Spleen (tissue), 7 donors: ENCODE results near the gene MPHOSPH6.

Experiments
- POLR2A ChIP-seq, 3 donors: fragments of 450-650 bp; IDR thresholded peaks; one replicate each; pipeline ENCODE4 v1.5.1; 2017; ENCODE audit warnings: antibody characterized with exemption in 3 of 3, mild to moderate bottlenecking in 1 of 3
- TF ChIP-seq, protein P1 (sequence below), 11 experiments: fragments of 200-600 bp in 7 of 11; fragments of 450-650 bp in 4 of 11; sonication (generic) in 4 of 11; IDR thresholded peaks in 8 of 11; conservative IDR thresholded peaks in 3 of 11; 1 replicate in 7 of 11; 2 replicates in 4 of 11; pipeline versions ENCODE4 v1.4.0 to v1.8.0; 2016 to 2021; ENCODE audit warnings: antibody characterized with exemption in 11 of 11, inconsistent platforms in 4 of 11, mild to moderate bottlenecking in 1 of 11
- donor health status: DM: no; HTN: no; CAD: no; lungs with moderate emphysema.
- donor health status: DM: no; HTN: no; CAD: no.
- donor health status: DM: no; HTN: no; CAD: no.

GRCh38 chr16:82157836-82158235 is 12.2 kb downstream of the MPHOSPH6 start:
- TF ChIP-seq POLR2A (IDR thresholded peaks at IDR 0.05): no peak
- TF ChIP-seq, protein P1, sequence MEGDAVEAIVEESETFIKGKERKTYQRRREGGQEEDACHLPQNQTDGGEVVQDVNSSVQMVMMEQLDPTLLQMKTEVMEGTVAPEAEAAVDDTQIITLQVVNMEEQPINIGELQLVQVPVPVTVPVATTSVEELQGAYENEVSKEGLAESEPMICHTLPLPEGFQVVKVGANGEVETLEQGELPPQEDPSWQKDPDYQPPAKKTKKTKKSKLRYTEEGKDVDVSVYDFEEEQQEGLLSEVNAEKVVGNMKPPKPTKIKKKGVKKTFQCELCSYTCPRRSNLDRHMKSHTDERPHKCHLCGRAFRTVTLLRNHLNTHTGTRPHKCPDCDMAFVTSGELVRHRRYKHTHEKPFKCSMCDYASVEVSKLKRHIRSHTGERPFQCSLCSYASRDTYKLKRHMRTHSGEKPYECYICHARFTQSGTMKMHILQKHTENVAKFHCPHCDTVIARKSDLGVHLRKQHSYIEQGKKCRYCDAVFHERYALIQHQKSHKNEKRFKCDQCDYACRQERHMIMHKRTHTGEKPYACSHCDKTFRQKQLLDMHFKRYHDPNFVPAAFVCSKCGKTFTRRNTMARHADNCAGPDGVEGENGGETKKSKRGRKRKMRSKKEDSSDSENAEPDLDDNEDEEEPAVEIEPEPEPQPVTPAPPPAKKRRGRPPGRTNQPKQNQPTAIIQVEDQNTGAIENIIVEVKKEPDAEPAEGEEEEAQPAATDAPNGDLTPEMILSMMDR (IDR thresholded peaks at IDR 0.05 in 8 of 11, conservative IDR thresholded peaks at IDR 0.05 in 3 of 11): no peak
